Transverse colon (tissue), 4 donors: ENCODE measurements around the gene KRT84.
"Not testable (repeated sequence)": the region's sequence is repeated elsewhere in the genome, so short reads cannot be mapped to it uniquely, and the experiment has no call there.

Source experiments
- CTCF ChIP-seq, 5 experiments: fragments of 200-600 bp in 3 of 5; fragments of 450-650 bp in 2 of 5; sonication (generic) in 3 of 5; IDR thresholded peaks; 1 replicate in 2 of 5; 2 replicates in 3 of 5; pipeline ENCODE4 v1.5.1; 2016 to 2017; ENCODE audit warnings: antibody characterized with exemption in 5 of 5, inconsistent platforms in 3 of 5, mild to moderate bottlenecking in 2 of 5, moderate library complexity in 1 of 5
- POLR2A ChIP-seq: fragments of 450-650 bp; IDR thresholded peaks from one replicate; pipeline ENCODE4 v1.6.1; 2016; ENCODE audit warnings: antibody characterized with exemption, mild to moderate bottlenecking, moderate library complexity
- POLR2AphosphoS5 ChIP-seq, 3 donors: sonication (generic); formaldehyde crosslinking; IDR thresholded peaks; one replicate each; pipeline ENCODE4 v1.6.1; 2016; ENCODE audit warnings: antibody characterized with exemption in 3 of 3

DNA sequence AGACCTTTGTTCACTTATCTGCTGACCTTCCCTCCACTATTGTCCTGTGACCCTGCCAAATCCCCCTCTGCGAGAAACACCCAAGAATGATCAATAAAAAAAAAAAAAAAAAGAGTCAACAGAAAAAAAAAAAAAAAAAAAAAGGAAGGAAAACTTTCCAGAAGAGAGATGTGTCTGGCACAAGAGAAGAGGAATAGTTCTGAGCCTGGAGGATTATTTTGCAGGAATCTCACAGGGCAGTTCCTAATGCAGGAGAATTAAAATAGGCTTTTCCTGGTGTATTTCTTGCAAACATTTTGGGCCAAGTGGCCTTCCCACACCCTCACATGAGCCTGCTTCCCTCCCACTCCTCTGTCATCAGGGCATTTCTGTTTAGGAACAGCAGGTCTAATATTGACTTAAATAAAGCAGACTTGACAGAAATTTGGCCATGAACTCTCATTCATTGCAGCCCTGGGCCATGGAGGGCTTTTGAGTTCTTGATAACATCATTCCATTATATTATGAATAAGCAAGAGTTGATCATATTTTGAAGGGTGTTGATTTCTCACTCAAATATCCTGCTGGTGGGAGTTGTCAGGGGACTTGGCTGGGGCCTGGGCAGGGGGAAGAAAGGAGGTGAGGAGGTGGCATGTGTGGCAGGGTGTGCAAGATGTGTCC is 25.3 kb upstream of the KRT84 start:
- not testable (repeated sequence) for TF ChIP-seq CTCF (IDR thresholded peaks at IDR 0.05); POLR2AphosphoS5 (IDR thresholded peaks at IDR 0.05); POLR2A
